Testis (tissue), 2 donors: ENCODE data around the gene PDK3.

Experiments
- CTCF ChIP-seq, 3 experiments: fragments of 450-650 bp in 2 of 3; fragments of 200-600 bp in 1 of 3; sonication (generic) in 1 of 3; IDR thresholded peaks; one replicate each; pipeline ENCODE4 v1.5.1; 2016 to 2019; ENCODE audit warnings: antibody characterized with exemption in 3 of 3, mild to moderate bottlenecking in 2 of 3, moderate library complexity in 1 of 3
- POLR2A ChIP-seq: fragments of 450-650 bp; IDR thresholded peaks from one replicate; pipeline ENCODE4 v1.6.1; 2017; ENCODE audit warnings: antibody characterized with exemption, mild to moderate bottlenecking, moderate library complexity

GRCh38 chrX:24567169-24567568, 102.1 kb downstream of the PDK3 start:
- TF ChIP-seq CTCF (IDR thresholded peaks at IDR 0.05), result no peak
- TF ChIP-seq POLR2A, result no peak
